HEK293 (cell line): ENCODE data around the gene TAPBP.

Source experiments
- CTCF ChIA-PET: fragments of 350-600 bp; formaldehyde crosslinking; extraction: SDS; loops from one replicate; lab custom pipeline; 2021; ENCODE audit warnings: antibody characterized with exemption; lab: Yijun Ruan, JAX
- POLR2A ChIA-PET: fragments of 300-600 bp; formaldehyde crosslinking; extraction: SDS; loops from one replicate; lab custom pipeline; 2020; ENCODE audit warnings: antibody characterized with exemption, inconsistent platforms; lab: Yijun Ruan, JAX
- H3K27ac ChIP-seq: fragments of 200-500 bp; sonication (Bioruptor generic); 2 replicates; pipeline ENCODE4 v1.5.1; 2014; ENCODE audit warnings: low read depth, low read length, control low read depth, inconsistent platforms; ENCODE audit errors: extremely low read depth
- H3K36me3 ChIP-seq, 2 experiments: fragments of 200-500 bp in 1 of 2; sonication (Bioruptor generic) in 1 of 2; 1 replicate in 1 of 2; 2 replicates in 1 of 2; pipeline ENCODE4 v1.5.1; 2014 to 2017; ENCODE audit warnings: inconsistent platforms in 2 of 2, low read length in 2 of 2; ENCODE audit not compliant: control insufficient read depth in 2 of 2, insufficient read depth in 1 of 2
- H3K4me1 ChIP-seq: fragments of 200-500 bp; sonication (Bioruptor generic); 2 replicates; pipeline ENCODE4 v1.5.1; 2014; ENCODE audit warnings: mild to moderate bottlenecking, low read length, inconsistent platforms; ENCODE audit not compliant: control insufficient read depth, insufficient read depth
- H3K4me3 ChIP-seq: 2 replicates; pipeline ENCODE4 v1.5.1; 2011; ENCODE audit warnings: low read depth, mild to moderate bottlenecking, control low read depth, low read length, moderate library complexity
- H3K9me3 ChIP-seq: fragments of 200-500 bp; sonication (Bioruptor generic); 2 replicates; pipeline ENCODE4 v1.5.1; 2014; ENCODE audit warnings: low read depth, low read length, inconsistent platforms; ENCODE audit not compliant: control insufficient read depth, insufficient read depth
- BCL11B ChIP-seq: fragments of 450-650 bp; formaldehyde crosslinking; IDR thresholded peaks from 2 replicates; pipeline ENCODE4 v1.5.1; 2016; ENCODE audit warnings: low read depth, missing biosample characterization, missing genetic modification characterization
- MEIS1 ChIP-seq: sonication (generic); formaldehyde crosslinking; IDR thresholded peaks from 2 replicates; pipeline ENCODE4 v1.8.1; 2022; ENCODE audit warnings: missing genetic modification reagents, mild to moderate bottlenecking, borderline replicate concordance
- PRDM4 ChIP-seq: fragments of 450-650 bp; formaldehyde crosslinking; IDR thresholded peaks from 2 replicates; pipeline ENCODE4 v1.5.1; 2017; ENCODE audit warnings: missing biosample characterization, missing genetic modification characterization
- SCRT2 ChIP-seq: fragments of 450-650 bp; formaldehyde crosslinking; IDR thresholded peaks from 2 replicates; pipeline ENCODE4 v1.5.1; 2016; ENCODE audit warnings: missing biosample characterization, missing genetic modification characterization
- SETDB1 ChIP-seq: IDR thresholded peaks from one replicate; pipeline ENCODE4 v1.6.1; 2017; ENCODE audit warnings: mild to moderate bottlenecking, low read length, moderate library complexity, mixed read lengths; ENCODE audit not compliant: insufficient read length
- SP7 ChIP-seq: fragments of 450-650 bp; formaldehyde crosslinking; IDR thresholded peaks from 2 replicates; pipeline ENCODE4 v1.5.1; 2016; ENCODE audit warnings: missing biosample characterization, missing genetic modification characterization
- YY1 ChIP-seq: fragments of 450-650 bp; formaldehyde crosslinking; IDR thresholded peaks from 2 replicates; pipeline ENCODE4 v1.5.1; 2018; ENCODE audit warnings: missing biosample characterization, missing genetic modification characterization
- ZBTB17 ChIP-seq: fragments of 450-650 bp; formaldehyde crosslinking; IDR thresholded peaks from 2 replicates; pipeline ENCODE4 v1.5.1; 2016; ENCODE audit warnings: missing biosample characterization, missing genetic modification characterization
- ZBTB48 ChIP-seq: fragments of 450-650 bp; formaldehyde crosslinking; IDR thresholded peaks from 2 replicates; pipeline ENCODE4 v1.5.1; 2016; ENCODE audit warnings: missing biosample characterization, missing genetic modification characterization
- ZFHX2 ChIP-seq: fragments of 450-650 bp; formaldehyde crosslinking; conservative IDR thresholded peaks from 2 replicates; pipeline ENCODE4 v1.5.1; 2016; ENCODE audit warnings: missing biosample characterization, missing genetic modification characterization
- ZNF10 ChIP-seq: fragments of 450-650 bp; formaldehyde crosslinking; IDR thresholded peaks from 2 replicates; pipeline ENCODE4 v1.5.1; 2017; ENCODE audit warnings: missing biosample characterization, missing genetic modification characterization
- ZNF157 ChIP-seq: fragments of 450-650 bp; formaldehyde crosslinking; IDR thresholded peaks from 2 replicates; pipeline ENCODE4 v1.5.1; 2016; ENCODE audit warnings: missing biosample characterization, missing genetic modification characterization
- ZNF169 ChIP-seq: fragments of 450-650 bp; formaldehyde crosslinking; IDR thresholded peaks from 2 replicates; pipeline ENCODE4 v1.5.1; 2016; ENCODE audit warnings: missing biosample characterization, missing genetic modification characterization
- ZNF19 ChIP-seq: fragments of 450-650 bp; formaldehyde crosslinking; IDR thresholded peaks from 2 replicates; pipeline ENCODE4; 2016; ENCODE audit warnings: missing biosample characterization, missing genetic modification characterization, low read depth
- ZNF211 ChIP-seq: fragments of 450-650 bp; formaldehyde crosslinking; IDR thresholded peaks from 2 replicates; pipeline ENCODE4 v1.5.1; 2016; ENCODE audit warnings: low read depth, missing biosample characterization, missing genetic modification characterization
- ZNF23 ChIP-seq: fragments of 450-650 bp; formaldehyde crosslinking; IDR thresholded peaks from 2 replicates; pipeline ENCODE4 v1.5.1; 2016; ENCODE audit warnings: missing biosample characterization, missing genetic modification characterization, borderline replicate concordance
- ZNF26 ChIP-seq: fragments of 450-650 bp; formaldehyde crosslinking; IDR thresholded peaks from 2 replicates; pipeline ENCODE4 v1.5.1; 2016; ENCODE audit warnings: missing biosample characterization, missing genetic modification characterization
- ZNF274 ChIP-seq, 2 experiments: fragments of 200-500 bp in 1 of 2; fragments of 450-650 bp in 1 of 2; sonication (Bioruptor generic) in 1 of 2; formaldehyde crosslinking in 1 of 2; IDR thresholded peaks; 2 replicates each; pipeline versions ENCODE4 v1.5.1 to v1.6.1; 2014 to 2016; ENCODE audit warnings: borderline replicate concordance in 1 of 2, inconsistent platforms in 1 of 2, low read length in 1 of 2, missing biosample characterization in 1 of 2, missing genetic modification characterization in 1 of 2
- ZNF391 ChIP-seq: fragments of 450-650 bp; formaldehyde crosslinking; IDR thresholded peaks from 2 replicates; pipeline ENCODE4 v1.5.1; 2016; ENCODE audit warnings: low read depth, missing biosample characterization, missing genetic modification characterization, borderline replicate concordance
- ZNF423 ChIP-seq: fragments of 450-650 bp; formaldehyde crosslinking; IDR thresholded peaks from 2 replicates; pipeline ENCODE4 v1.5.1; 2016; ENCODE audit warnings: missing biosample characterization, missing genetic modification characterization
- ZNF473 ChIP-seq: fragments of 450-650 bp; formaldehyde crosslinking; IDR thresholded peaks from 2 replicates; pipeline ENCODE4 v1.5.1; 2017; ENCODE audit warnings: missing biosample characterization, missing genetic modification characterization
- ZNF501 ChIP-seq: fragments of 450-650 bp; formaldehyde crosslinking; IDR thresholded peaks from 2 replicates; pipeline ENCODE4 v1.5.1; 2016; ENCODE audit warnings: missing biosample characterization, missing genetic modification characterization
- ZNF624 ChIP-seq: fragments of 450-650 bp; formaldehyde crosslinking; IDR thresholded peaks from 2 replicates; pipeline ENCODE4 v1.5.1; 2017; ENCODE audit warnings: missing biosample characterization, missing genetic modification characterization
- ZNF660 ChIP-seq: fragments of 450-650 bp; IDR thresholded peaks from 2 replicates; pipeline ENCODE4 v1.5.1; 2018; ENCODE audit warnings: missing biosample characterization, mild to moderate bottlenecking, missing genetic modification characterization
- ZNF677 ChIP-seq: fragments of 450-650 bp; IDR thresholded peaks from 2 replicates; pipeline ENCODE4 v1.5.0; 2018; ENCODE audit warnings: missing biosample characterization, mild to moderate bottlenecking, missing genetic modification characterization, moderate library complexity
- ZNF776 ChIP-seq: fragments of 450-650 bp; formaldehyde crosslinking; IDR thresholded peaks from 2 replicates; pipeline ENCODE4 v1.5.0; 2017; ENCODE audit warnings: missing biosample characterization, missing genetic modification characterization, borderline replicate concordance
- ZNF777 ChIP-seq: fragments of 450-650 bp; formaldehyde crosslinking; IDR thresholded peaks from 2 replicates; pipeline ENCODE4 v1.5.1; 2017; ENCODE audit warnings: missing biosample characterization, missing genetic modification characterization, borderline replicate concordance
- ZNF785 ChIP-seq: fragments of 450-650 bp; formaldehyde crosslinking; IDR thresholded peaks from 2 replicates; pipeline ENCODE4 v1.5.1; 2016; ENCODE audit warnings: missing biosample characterization, missing genetic modification characterization
- ZSCAN23 ChIP-seq: fragments of 450-650 bp; formaldehyde crosslinking; IDR thresholded peaks from 2 replicates; pipeline ENCODE4 v1.5.1; 2016; ENCODE audit warnings: missing biosample characterization, missing genetic modification characterization
- ZSCAN30 ChIP-seq: fragments of 450-650 bp; IDR thresholded peaks from 2 replicates; pipeline ENCODE4 v1.5.1; 2018; ENCODE audit warnings: missing biosample characterization, mild to moderate bottlenecking, missing genetic modification characterization, moderate library complexity
- ZXDB ChIP-seq: fragments of 450-650 bp; formaldehyde crosslinking; IDR thresholded peaks from 2 replicates; pipeline ENCODE4 v1.5.1; 2016; ENCODE audit warnings: missing biosample characterization, missing genetic modification characterization

Gene TAPBP

GRCh38 chr6:33329058-33329457, 15.2 kb upstream of the TAPBP start (continued):
- TF ChIP-seq ZNF26 (no peak), ZNF211 (no peak), ZXDB (tag by site-specific recombination) (no peak), YY1 (no peak), ZNF501 (tag by site-specific recombination) (no peak), ZNF274 (IDR thresholded peaks at IDR 0.05; ENCODE audit: low read length) (no peak), ZNF274 (tag by site-specific recombination; IDR thresholded peaks at IDR 0.05; ENCODE audit: borderline replicate concordance) (no peak), ZNF169 (no peak)

GRCh38 chr6:33324125-33324524, 10.2 kb upstream of the TAPBP start:
- TF ChIP-seq ZBTB17 (tag by site-specific recombination) (no peak), ZNF624 (tag by site-specific recombination) (no peak), ZNF157 (tag by site-specific recombination) (no peak), ZBTB48 (tag by site-specific recombination) (no peak), ZSCAN30 (tag by site-specific recombination) (no peak), SETDB1 (no peak), ZNF473 (tag by site-specific recombination) (no peak)
- no peak overlapping the region for H3K27ac ChIP-seq
- H3K36me3 ChIP-seq: peaks cover 9 to 24% of the 10 kb centered on the region in 2 experiments
- ChIA-PET CTCF (interaction anchor here (1.0 to 1.5 kb wide), 3 partner anchors 12 to 66 kb away, joined by 3 to 5 read pairs (median 4); no protein-coding TSS in a partner anchor), POLR2A (interaction anchor here (1.1 to 1.7 kb wide), 2 partner anchors 11 to 130 kb away, joined by 6 to 9 read pairs; partner anchors contain the start of gene ZBTB9)
- H3K9me3 ChIP-seq: no peaks in the 10 kb centered on the region
- H3K4me3 ChIP-seq: no peak overlapping the region
- peaks cover 15% of the 10 kb centered on the region for H3K4me1 ChIP-seq

- Histone ChIP-seq H3K4me1 (peaks cover 20% of the 10 kb centered on the region), H3K27ac (peak overlapping the region; percentile 65), H3K9me3 (no peaks in the 10 kb centered on the region), H3K36me3 (peaks cover 14 to 30% of the 10 kb centered on the region in 2 experiments), H3K4me3 (peak overlapping the region; percentile 78)
- POLR2A ChIA-PET: no interaction called here
- CTCF ChIA-PET: interaction anchor here (0.5 to 1.5 kb wide), 4 partner anchors 12 to 238 kb away, joined by 3 to 5 read pairs (median 4); no protein-coding TSS in a partner anchor
- TF ChIP-seq ZNF23 (tag by site-specific recombination) (no peak), ZNF777 (tag by site-specific recombination) (peak; percentile 86; the same call in 1 of the 2 replicates), ZNF677 (no peak), ZNF785 (tag by site-specific recombination) (no peak), SP7 (no peak), ZSCAN23 (tag by site-specific recombination) (no peak), ZNF660 (0 out of 2 replicates have a peak, but pooled peaks have one; percentile 6), ZNF10 (no peak), BCL11B (no peak), MEIS1 (no peak), ZNF391 (no peak), ZNF423 (tag by site-specific recombination) (0 out of 2 replicates have a peak, but pooled peaks have one; percentile 32), SCRT2 (tag by site-specific recombination) (no peak), ZNF274 (IDR thresholded peaks at IDR 0.05; ENCODE audit: low read length) (no peak), ZNF274 (tag by site-specific recombination; IDR thresholded peaks at IDR 0.05; ENCODE audit: borderline replicate concordance) (no peak), ZNF19 (tag by site-specific recombination) (no peak), ZNF776 (tag by site-specific recombination) (no peak), PRDM4 (tag by site-specific recombination) (peak; percentile 2; the same call in 1 of the 2 replicates), ZFHX2 (tag by site-specific recombination) (0 out of 2 replicates have a peak, but pooled peaks have one; percentile 38)
Measured at GRCh38 chr6:33323623-33323948, 9.7 kb upstream of the TAPBP start.
